ENCODE measurements around the gene STMND1. TPM values are rescaled to one million over a fixed set of nuclear protein-coding genes. Genes with fewer than 3 reads are reported as not detected.

STMND1 gene
- total RNA-seq, 1 experiment from 2014 or later, result not detected

DNA sequence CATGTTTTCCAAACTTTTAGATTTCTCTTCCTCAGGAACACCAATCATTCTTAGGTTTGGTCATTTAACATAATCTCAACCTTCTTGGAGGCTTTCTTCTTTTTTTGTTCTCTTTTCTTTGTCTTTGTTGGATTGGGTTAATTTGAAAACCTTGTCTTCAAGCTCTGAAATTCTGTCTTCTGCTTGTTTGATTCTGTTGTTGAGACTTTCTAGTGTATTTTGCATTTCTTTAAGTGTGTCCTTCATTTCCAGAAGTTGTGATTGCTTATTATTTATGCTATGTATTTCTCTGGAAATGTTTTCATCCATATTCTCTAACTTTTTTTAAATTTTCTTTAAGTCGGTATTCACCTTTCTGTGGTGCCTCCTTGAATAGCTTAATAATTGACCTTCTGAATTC lies 42.2 kb downstream of the STMND1 start:
- Histone ChIP-seq H2BK120ac (ENCODE audit: low read depth, low read length, poor library complexity, severe bottlenecking) (no peak overlapping the region), H3K18ac (ENCODE audit: insufficient read length, low read depth, low read length) (no peak overlapping the region), H2BK12ac (ENCODE audit: insufficient read length, low read depth, low read length) (no peak overlapping the region), H3K23me2 (ENCODE audit: insufficient read length, low read depth, low read length, poor library complexity, severe bottlenecking) (no peaks in the 10 kb centered on the region), H3K79me2 (ENCODE audit: insufficient read depth, low read length) (no peaks in the 10 kb centered on the region), H3K4ac (ENCODE audit: low read depth, low read length) (no peak overlapping the region), H2AFZ (ENCODE audit: low read length) (no peak overlapping the region), H3K56ac (ENCODE audit: insufficient read length, low read depth, low read length) (no peak overlapping the region), H4K8ac (replicated peaks; ENCODE audit: insufficient read length, low read depth, low read length) (no peak overlapping the region), H3K27me3 (ENCODE audit: insufficient read depth, low read length) (no peaks in the 10 kb centered on the region), H4K5ac (ENCODE audit: insufficient read length, low read depth, low read length) (no peak overlapping the region), H3T11ph (ENCODE audit: low read length) (no peak overlapping the region), H4K20me1 (ENCODE audit: control insufficient read depth, insufficient read depth, insufficient read length) (no peaks in the 10 kb centered on the region), H2BK20ac (ENCODE audit: low read depth, low read length, poor library complexity, severe bottlenecking) (no peak overlapping the region), H3K4me1 (ENCODE audit: insufficient read depth, low read length) (no peaks in the 10 kb centered on the region), H3K14ac (ENCODE audit: insufficient read depth, low read length) (no peak overlapping the region), H3K9ac (ENCODE audit: extremely low read depth, insufficient read length, low read length) (no peak overlapping the region), H3K79me1 (ENCODE audit: insufficient read depth, low read depth, low read length, poor library complexity, severe bottlenecking) (no peaks in the 10 kb centered on the region), H3K9me3 (ENCODE audit: control insufficient read depth, low read depth, low read length) (no peaks in the 10 kb centered on the region), H2BK15ac (ENCODE audit: low read depth, low read length) (no peak overlapping the region), H2AK5ac (ENCODE audit: insufficient read length, low read length) (no peak overlapping the region), H2BK5ac (ENCODE audit: insufficient read length, low read length) (no peak overlapping the region), H3K4me2 (ENCODE audit: insufficient read depth, insufficient read length, low read length) (no peak overlapping the region), H4K91ac (ENCODE audit: insufficient read length, low read depth, low read length) (no peak overlapping the region), H3K27ac (ENCODE audit: insufficient read length, low read depth, low read length) (no peak overlapping the region), H3K23ac (ENCODE audit: insufficient read length, low read depth, low read length) (no peak overlapping the region)
- H3K4me3 Mint-ChIP-seq, result no peak overlapping the region
- no peak for DNase-seq
- TF ChIP-seq, protein P1, sequence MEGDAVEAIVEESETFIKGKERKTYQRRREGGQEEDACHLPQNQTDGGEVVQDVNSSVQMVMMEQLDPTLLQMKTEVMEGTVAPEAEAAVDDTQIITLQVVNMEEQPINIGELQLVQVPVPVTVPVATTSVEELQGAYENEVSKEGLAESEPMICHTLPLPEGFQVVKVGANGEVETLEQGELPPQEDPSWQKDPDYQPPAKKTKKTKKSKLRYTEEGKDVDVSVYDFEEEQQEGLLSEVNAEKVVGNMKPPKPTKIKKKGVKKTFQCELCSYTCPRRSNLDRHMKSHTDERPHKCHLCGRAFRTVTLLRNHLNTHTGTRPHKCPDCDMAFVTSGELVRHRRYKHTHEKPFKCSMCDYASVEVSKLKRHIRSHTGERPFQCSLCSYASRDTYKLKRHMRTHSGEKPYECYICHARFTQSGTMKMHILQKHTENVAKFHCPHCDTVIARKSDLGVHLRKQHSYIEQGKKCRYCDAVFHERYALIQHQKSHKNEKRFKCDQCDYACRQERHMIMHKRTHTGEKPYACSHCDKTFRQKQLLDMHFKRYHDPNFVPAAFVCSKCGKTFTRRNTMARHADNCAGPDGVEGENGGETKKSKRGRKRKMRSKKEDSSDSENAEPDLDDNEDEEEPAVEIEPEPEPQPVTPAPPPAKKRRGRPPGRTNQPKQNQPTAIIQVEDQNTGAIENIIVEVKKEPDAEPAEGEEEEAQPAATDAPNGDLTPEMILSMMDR (conservative IDR thresholded peaks at IDR 0.05), result no peak
- H3K36me3 Mint-ChIP-seq (ENCODE audit: insufficient read depth in 1 of 3, low read depth in 3 of 3), result peaks cover 0 to 10% (median 0%) of the 10 kb centered on the region in 3 experiments; a peak in 1 of 7 replicates
- H3K27ac Mint-ChIP-seq, result no peak overlapping the region
- H3K4me1 Mint-ChIP-seq, result no peaks in the 10 kb centered on the region; a peak in 1 of 4 replicates
- WGBS (ENCODE audit: extremely low coverage, insufficient read length, low lambda C conversion rate), result no CpG with 5 or more reads among the region's 1 CpG
- H3K27me3 Mint-ChIP-seq (ENCODE audit: low read depth), result peaks cover 10% of the 10 kb centered on the region
- H3K9me3 Mint-ChIP-seq, result peaks cover 13 to 29% of the 10 kb centered on the region in 2 experiments
